GM10266 (cell line): ENCODE measurements around the gene C16orf87.

Source experiments
- DNase-seq: peaks from one replicate; pipeline ENCODE4 v3.0.0; 2012; ENCODE audit errors: extremely low spot score
- TF ChIP-seq, protein P1 (sequence below): IDR thresholded peaks from 2 replicates; pipeline ENCODE4 v1.5.1; 2012; ENCODE audit warnings: mild to moderate bottlenecking, low read depth; ENCODE audit not compliant: control insufficient read depth, insufficient read depth; ENCODE audit errors: missing control alignments

The C16orf87 gene

DNA sequence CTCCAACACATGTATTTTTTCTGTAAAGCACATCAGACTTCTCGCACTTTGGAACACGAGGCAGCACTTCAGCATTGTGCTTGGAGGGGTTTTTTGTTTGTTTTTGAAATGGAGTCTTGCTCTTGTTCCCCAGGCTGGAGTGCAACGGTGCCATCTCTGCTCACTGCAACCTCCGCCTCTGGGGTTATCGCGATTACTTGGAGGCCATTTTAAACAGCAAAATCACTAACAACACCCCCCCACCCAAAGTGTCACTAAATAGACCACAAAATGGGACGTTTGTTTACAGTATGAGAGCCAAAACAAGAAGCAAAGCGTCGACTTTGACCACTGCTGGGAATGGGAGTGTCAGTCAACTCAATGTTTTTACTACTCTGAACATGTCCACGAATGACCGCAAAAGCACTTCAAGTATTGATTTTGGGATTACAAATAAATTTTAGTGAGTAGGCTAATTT lies 9.0 kb upstream of the C16orf87 start:
- no peak for DNase-seq
- TF ChIP-seq, protein P1, sequence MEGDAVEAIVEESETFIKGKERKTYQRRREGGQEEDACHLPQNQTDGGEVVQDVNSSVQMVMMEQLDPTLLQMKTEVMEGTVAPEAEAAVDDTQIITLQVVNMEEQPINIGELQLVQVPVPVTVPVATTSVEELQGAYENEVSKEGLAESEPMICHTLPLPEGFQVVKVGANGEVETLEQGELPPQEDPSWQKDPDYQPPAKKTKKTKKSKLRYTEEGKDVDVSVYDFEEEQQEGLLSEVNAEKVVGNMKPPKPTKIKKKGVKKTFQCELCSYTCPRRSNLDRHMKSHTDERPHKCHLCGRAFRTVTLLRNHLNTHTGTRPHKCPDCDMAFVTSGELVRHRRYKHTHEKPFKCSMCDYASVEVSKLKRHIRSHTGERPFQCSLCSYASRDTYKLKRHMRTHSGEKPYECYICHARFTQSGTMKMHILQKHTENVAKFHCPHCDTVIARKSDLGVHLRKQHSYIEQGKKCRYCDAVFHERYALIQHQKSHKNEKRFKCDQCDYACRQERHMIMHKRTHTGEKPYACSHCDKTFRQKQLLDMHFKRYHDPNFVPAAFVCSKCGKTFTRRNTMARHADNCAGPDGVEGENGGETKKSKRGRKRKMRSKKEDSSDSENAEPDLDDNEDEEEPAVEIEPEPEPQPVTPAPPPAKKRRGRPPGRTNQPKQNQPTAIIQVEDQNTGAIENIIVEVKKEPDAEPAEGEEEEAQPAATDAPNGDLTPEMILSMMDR, result no peak

DNA sequence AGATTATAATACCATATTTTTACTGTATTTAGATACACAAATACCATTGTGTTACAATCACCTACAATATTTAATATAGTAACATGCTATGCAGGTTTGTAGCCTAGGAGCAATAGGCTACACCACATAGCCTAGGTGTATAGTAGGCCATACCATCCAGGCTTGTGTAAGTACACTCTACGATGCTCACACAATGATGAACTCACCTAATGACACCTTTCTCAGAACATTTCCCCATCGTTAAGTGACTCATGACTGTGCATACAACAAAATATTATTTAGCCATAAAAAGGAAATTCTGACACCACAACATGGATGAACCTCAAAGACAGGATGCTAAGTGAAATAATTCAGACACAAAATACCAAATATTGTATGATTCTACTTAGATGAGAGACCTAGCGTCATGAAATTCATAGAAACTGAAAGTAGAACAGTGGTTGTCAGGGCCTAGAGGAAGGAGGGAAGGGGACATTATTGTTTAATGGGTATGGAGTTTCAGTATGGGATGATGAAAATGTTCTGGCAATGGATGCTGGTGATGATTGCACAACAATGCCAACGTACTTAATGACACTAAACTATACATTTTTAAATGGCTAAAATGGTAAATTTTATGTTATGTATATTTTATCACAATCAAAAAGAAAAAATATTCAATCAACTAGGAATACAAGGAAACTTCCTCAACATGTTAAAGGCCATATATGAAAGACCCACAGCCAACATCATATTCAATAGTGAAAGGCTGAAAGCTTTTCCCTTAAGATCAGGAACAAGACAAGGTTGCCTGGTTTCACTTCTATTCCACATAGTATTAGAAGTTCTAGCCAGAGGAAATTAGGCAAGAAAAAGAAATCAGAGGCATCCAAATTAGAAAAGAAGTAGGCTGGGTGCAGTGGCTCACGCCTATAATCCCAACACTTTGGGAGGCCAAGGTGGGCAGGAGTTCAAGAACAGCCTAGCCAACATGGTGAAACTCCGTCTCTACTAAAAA lies 5.9 kb upstream of the C16orf87 start:
- TF ChIP-seq, protein P1, result no peak
- no peak for DNase-seq

- TF ChIP-seq, protein P1, result no peak
- no peak for DNase-seq
These were observed 2.5 kb upstream of the C16orf87 start for GRCh38 chr16:46833460-46833800.

DNA sequence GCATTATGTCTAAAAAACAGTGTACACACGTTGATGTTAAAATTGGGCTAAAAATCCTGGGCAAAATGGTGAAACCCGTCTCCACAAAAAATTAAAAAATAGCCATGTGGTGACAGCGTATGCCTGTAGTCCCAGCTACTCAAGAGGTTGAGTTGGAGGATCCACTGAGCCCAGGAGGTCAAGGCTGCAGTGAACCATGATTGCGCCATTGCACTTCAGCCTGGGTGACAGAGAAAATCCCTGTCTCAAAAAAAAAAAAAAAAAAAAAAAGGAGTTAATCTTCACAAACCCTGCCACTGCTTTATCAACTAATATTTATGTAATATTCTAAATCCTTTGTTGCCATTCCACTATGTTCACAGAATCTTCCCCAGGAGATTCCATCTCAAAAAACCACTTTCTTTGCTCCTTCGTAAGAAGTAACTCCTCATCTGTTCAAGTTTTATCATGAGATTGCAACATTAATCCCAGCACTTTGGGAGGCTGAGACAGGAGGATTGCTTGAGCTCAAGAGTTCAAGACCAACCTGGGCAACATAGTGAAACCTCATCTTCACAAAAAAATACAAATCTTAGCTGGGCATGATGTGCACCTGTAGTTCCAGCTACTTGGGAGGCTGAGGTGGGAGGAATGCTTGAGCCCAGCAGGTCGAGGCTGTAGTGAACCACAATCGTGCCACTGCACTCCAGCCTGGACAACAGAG lies 1.9 kb upstream of the C16orf87 start:
- TF ChIP-seq, protein P1, result no peak
- DNase-seq, result no peak

DNA sequence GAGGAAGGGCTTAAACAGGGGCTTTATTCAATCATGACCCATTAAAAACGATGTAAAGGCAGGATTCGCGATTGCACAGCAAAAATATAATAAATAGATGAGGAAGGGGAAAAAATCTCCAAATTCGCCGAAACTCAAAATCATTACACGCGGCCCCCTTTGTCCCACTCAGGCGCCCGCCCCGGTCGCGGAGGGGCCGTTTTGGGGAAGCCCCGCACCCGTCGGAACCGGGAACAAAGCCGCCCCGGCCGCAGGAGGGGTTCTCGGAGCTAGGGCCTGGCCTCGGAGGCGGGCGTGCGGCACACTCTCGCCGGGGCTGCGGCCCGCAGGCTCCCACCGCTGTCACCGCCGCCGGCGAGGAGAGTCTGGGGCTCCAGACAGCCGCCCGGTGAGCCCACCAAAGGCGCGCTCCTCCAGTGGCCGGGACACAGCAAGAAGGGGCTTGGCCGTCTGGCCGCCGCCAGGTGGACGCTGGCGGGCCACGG lies 521 bp downstream of the C16orf87 start:
- DNase-seq, result no peak
- TF ChIP-seq, protein P1, result no peak

DNA sequence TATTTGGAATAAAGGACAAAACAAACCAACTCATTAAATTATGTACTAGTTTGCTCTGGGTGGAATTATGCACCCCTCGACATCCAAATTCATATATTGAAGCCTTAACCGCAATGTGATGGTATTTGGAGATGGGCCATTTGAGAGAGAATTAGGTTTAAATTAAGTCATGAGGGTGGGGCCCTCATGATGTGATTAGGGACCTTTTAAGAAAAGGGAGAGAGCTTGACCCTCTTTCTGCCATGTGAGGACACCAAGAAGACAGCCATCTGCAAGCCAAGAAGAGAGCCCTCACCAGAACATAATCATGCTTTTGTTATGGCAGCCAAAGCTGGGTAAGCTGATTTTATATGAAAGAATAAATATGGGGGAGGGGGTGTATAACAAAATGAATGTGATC lies 2.0 kb downstream of the C16orf87 start:
- TF ChIP-seq, protein P1, result no peak
- no peak for DNase-seq

DNA sequence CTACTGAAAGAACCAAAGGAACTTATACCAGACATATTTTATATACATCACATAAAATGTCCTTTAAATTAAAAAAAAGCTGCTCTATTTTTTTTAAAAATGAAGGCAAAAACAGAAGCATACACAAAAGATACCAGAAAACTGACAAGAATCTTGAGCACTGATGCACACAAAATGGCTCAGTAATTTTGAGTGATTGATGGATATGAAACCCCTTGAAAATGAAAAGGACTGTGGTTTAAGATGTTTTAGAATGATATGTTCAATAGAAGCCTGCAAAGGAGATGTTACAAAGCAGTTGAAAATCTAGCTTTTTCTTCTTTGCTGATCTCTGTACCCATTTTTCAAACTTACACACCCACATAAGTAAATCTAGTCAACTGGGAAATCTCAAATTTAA lies 2.7 kb downstream of the C16orf87 start:
- TF ChIP-seq, protein P1, result no peak
- DNase-seq, result no peak
